ENCODE measurements around the gene TRIM47. TPM values are rescaled to one million over a fixed set of nuclear protein-coding genes. Genes with fewer than 3 reads are reported as not detected.
A peak's percentile ranks its signal among the peaks of the same experiment; 100 is the strongest.

Gene TRIM47
- total RNA-seq: 10 to 100 TPM in 1 of 2 donors, 1 to 10 TPM in 1; 6.9 to 15.4 TPM
- 10 to 100 TPM; 12.2 to 18.5 TPM for polyA plus RNA-seq

GRCh38 chr17:75878174-75878998, at the start of gene TRIM47:
Gene TRIM47 (minus strand): TSS chr17:75878581. CDS start chr17:75878548, 33 bp downstream.
- H3K36me3 ChIP-seq (ENCODE audit: control insufficient read depth in 4 of 4, insufficient read depth in 3 of 4, low read depth in 1 of 4, low read length in 3 of 4): peaks cover 0 to 7% (median 3%) of the 10 kb centered on the region in 4 donors
- TF ChIP-seq SP1 (IDR thresholded peaks at IDR 0.05) (no peak), MAX (IDR thresholded peaks at IDR 0.05) (no peak), CTCF (IDR thresholded peaks at IDR 0.05; ENCODE audit: low read depth, low read length, missing input control) (peak; percentile 18), RAD21 (IDR thresholded peaks at IDR 0.05) (no peak), FOXA1 (IDR thresholded peaks at IDR 0.05) (no peak)
- H3K4me3 ChIP-seq (ENCODE audit: low read depth in 1 of 3, low read length in 3 of 3): peak within 1 kb of the TSS; percentile 55 to 69 (median 59)
- WGBS: 3% methylated on average over 87 of the region's 87 CpGs
- peaks cover 12 to 34% (median 22%) of the 10 kb centered on the region in 4 donors for H3K4me1 ChIP-seq (ENCODE audit: control insufficient read depth in 4 of 4, insufficient read depth in 4 of 4, low read length in 3 of 4)
- no peaks in the 10 kb centered on the region for H3K9me3 ChIP-seq (ENCODE audit: control insufficient read depth in 4 of 4, low read length in 3 of 4)
- H3K9ac ChIP-seq (ENCODE audit: low read depth in 1 of 2, low read length in 2 of 2): peak within 1 kb of the TSS in 1 of 2 donors; percentile 52
- no peaks in the 10 kb centered on the region for H3K27me3 ChIP-seq (ENCODE audit: control insufficient read depth in 4 of 4, insufficient read depth in 4 of 4, low read length in 3 of 4)
- H3K27ac ChIP-seq (ENCODE audit: low read depth in 1 of 2, low read length in 2 of 2): peak within 1 kb of the TSS; percentile 80 to 95
- peak; percentile 56 for DNase-seq (ENCODE audit: low spot score)

GRCh38 chr17:75927286-75927922, 49.0 kb upstream of the TRIM47 start:
- no peak overlapping the region for H3K4me3 ChIP-seq (ENCODE audit: low read depth in 1 of 3, low read length in 3 of 3)
- H3K36me3 ChIP-seq (ENCODE audit: control insufficient read depth in 4 of 4, insufficient read depth in 3 of 4, low read depth in 1 of 4, low read length in 3 of 4): no peaks in the 10 kb centered on the region
- TF ChIP-seq RAD21 (IDR thresholded peaks at IDR 0.05) (peak in 1 of 2 donors; percentile 63), GABPA (IDR thresholded peaks at IDR 0.05 in 1 of 2, conservative IDR thresholded peaks at IDR 0.05 in 1 of 2) (no peak), HNF4A (conservative IDR thresholded peaks at IDR 0.05) (peak in 1 of 2 donors; percentile 16)
- no peaks in the 10 kb centered on the region for H3K9me3 ChIP-seq (ENCODE audit: control insufficient read depth in 4 of 4, low read length in 3 of 4)
- H3K4me1 ChIP-seq (ENCODE audit: control insufficient read depth in 4 of 4, insufficient read depth in 4 of 4, low read length in 3 of 4): peaks cover 0 to 10% (median 8%) of the 10 kb centered on the region in 4 donors
- WGBS: 80% methylated on average over 6 of the region's 6 CpGs
- no peak overlapping the region for H3K9ac ChIP-seq (ENCODE audit: low read depth in 1 of 2, low read length in 2 of 2)
- no peaks in the 10 kb centered on the region for H3K27me3 ChIP-seq (ENCODE audit: control insufficient read depth in 4 of 4, insufficient read depth in 4 of 4, low read length in 3 of 4)
- H3K27ac ChIP-seq (ENCODE audit: low read depth in 1 of 2, low read length in 2 of 2): no peak overlapping the region
- no peak for DNase-seq (ENCODE audit: low spot score)

GRCh38 chr17:75926456-75926855, 48.1 kb upstream of the TRIM47 start:
- H3K36me3 ChIP-seq (ENCODE audit: control insufficient read depth in 4 of 4, insufficient read depth in 3 of 4, low read depth in 1 of 4, low read length in 3 of 4): no peaks in the 10 kb centered on the region
- no peak overlapping the region for H3K9ac ChIP-seq (ENCODE audit: low read depth in 1 of 2, low read length in 2 of 2)
- H3K27me3 ChIP-seq (ENCODE audit: control insufficient read depth in 4 of 4, insufficient read depth in 4 of 4, low read length in 3 of 4): no peaks in the 10 kb centered on the region
- WGBS: 96% methylated on average over 4 of the region's 4 CpGs
- H3K9me3 ChIP-seq (ENCODE audit: control insufficient read depth in 4 of 4, low read length in 3 of 4): no peaks in the 10 kb centered on the region
- no peak for DNase-seq (ENCODE audit: low spot score)
- TF ChIP-seq JUND (IDR thresholded peaks at IDR 0.05): no peak
- TF ChIP-seq FOXA1 (IDR thresholded peaks at IDR 0.05): no peak
- no peak for TF ChIP-seq MAX (IDR thresholded peaks at IDR 0.05)
- no peak for TF ChIP-seq ZBTB33 (IDR thresholded peaks at IDR 0.05)
- TF ChIP-seq RAD21 (IDR thresholded peaks at IDR 0.05): no peak
- no peak for TF ChIP-seq FOXA2 (IDR thresholded peaks at IDR 0.05)
- no peak for TF ChIP-seq YY1 (IDR thresholded peaks at IDR 0.05)
- TF ChIP-seq HNF4A (conservative IDR thresholded peaks at IDR 0.05): no peak
- no peak for TF ChIP-seq RXRA (IDR thresholded peaks at IDR 0.05)
- TF ChIP-seq GABPA (IDR thresholded peaks at IDR 0.05 in 1 of 2, conservative IDR thresholded peaks at IDR 0.05 in 1 of 2): no peak
- H3K27ac ChIP-seq (ENCODE audit: low read depth in 1 of 2, low read length in 2 of 2): no peak overlapping the region
- H3K4me3 ChIP-seq (ENCODE audit: low read depth in 1 of 3, low read length in 3 of 3): no peak overlapping the region
- peaks cover 0 to 17% (median 14%) of the 10 kb centered on the region in 4 donors for H3K4me1 ChIP-seq (ENCODE audit: control insufficient read depth in 4 of 4, insufficient read depth in 4 of 4, low read length in 3 of 4)
